ENCODE measurements around the gene INSYN1.

Gene INSYN1

GRCh38 chr15:73757571-73757970, 4.4 kb upstream of the INSYN1 start:
- Mint-ChIP-seq H3K4me1 (no peaks in the 10 kb centered on the region), H3K9me3 (no peaks in the 10 kb centered on the region), H3K27ac (no peak overlapping the region), H3K4me3 (no peak overlapping the region), H3K36me3 (no peaks in the 10 kb centered on the region)
- ATAC-seq, result no peak
- no peak for DNase-seq (ENCODE audit: low spot score in 2 of 2)

- Mint-ChIP-seq H3K27ac (no peak overlapping the region), H3K9me3 (no peaks in the 10 kb centered on the region), H3K4me1 (no peaks in the 10 kb centered on the region), H3K36me3 (no peaks in the 10 kb centered on the region), H3K4me3 (no peak overlapping the region)
- ATAC-seq (no peak), DNase-seq (ENCODE audit: low spot score in 2 of 2) (no peak)
These were observed 3.9 kb upstream of the INSYN1 start for GRCh38 chr15:73756947-73757513.

GRCh38 chr15:73756390-73756789, 3.2 kb upstream of the INSYN1 start:
- ATAC-seq (no peak), DNase-seq (ENCODE audit: low spot score in 2 of 2) (no peak)
- H3K4me3 Mint-ChIP-seq, result no peak overlapping the region
- no peak overlapping the region for H3K27ac Mint-ChIP-seq
- H3K9me3 Mint-ChIP-seq, result no peaks in the 10 kb centered on the region
- H3K36me3 Mint-ChIP-seq, result no peaks in the 10 kb centered on the region
- H3K4me1 Mint-ChIP-seq, result no peaks in the 10 kb centered on the region

- DNase-seq (ENCODE audit: low spot score in 2 of 2), result no peak
- H3K4me1 Mint-ChIP-seq, result no peaks in the 10 kb centered on the region
- ATAC-seq, result no peak
- no peak overlapping the region for H3K4me3 Mint-ChIP-seq
- H3K9me3 Mint-ChIP-seq, result no peaks in the 10 kb centered on the region
- H3K36me3 Mint-ChIP-seq, result no peaks in the 10 kb centered on the region
- no peak overlapping the region for H3K27ac Mint-ChIP-seq
These were observed 2.8 kb upstream of the INSYN1 start for GRCh38 chr15:73755946-73756345.

- H3K36me3 Mint-ChIP-seq, result no peaks in the 10 kb centered on the region
- no peaks in the 10 kb centered on the region for H3K9me3 Mint-ChIP-seq
- no peaks in the 10 kb centered on the region for H3K4me1 Mint-ChIP-seq
- H3K4me3 Mint-ChIP-seq, result no peak overlapping the region
- ATAC-seq (no peak), DNase-seq (ENCODE audit: low spot score in 2 of 2) (no peak)
- H3K27ac Mint-ChIP-seq, result no peak overlapping the region
These were observed 2.3 kb upstream of the INSYN1 start for GRCh38 chr15:73755481-73755880.

- no peaks in the 10 kb centered on the region for H3K4me1 Mint-ChIP-seq
- H3K4me3 Mint-ChIP-seq, result no peak overlapping the region
- DNase-seq (ENCODE audit: low spot score in 2 of 2), result no peak
- no peaks in the 10 kb centered on the region for H3K36me3 Mint-ChIP-seq
- no peak for ATAC-seq
- no peak overlapping the region for H3K27ac Mint-ChIP-seq
- H3K9me3 Mint-ChIP-seq, result no peaks in the 10 kb centered on the region
These were observed 1.3 kb upstream of the INSYN1 start for GRCh38 chr15:73754461-73754860.

- H3K27ac Mint-ChIP-seq, result no peak overlapping the region
- H3K9me3 Mint-ChIP-seq, result no peaks in the 10 kb centered on the region
- no peak for DNase-seq (ENCODE audit: low spot score in 2 of 2)
- H3K4me3 Mint-ChIP-seq, result no peak overlapping the region
- ATAC-seq, result no peak
- H3K36me3 Mint-ChIP-seq, result no peaks in the 10 kb centered on the region
- no peaks in the 10 kb centered on the region for H3K4me1 Mint-ChIP-seq
These were observed 351 bp downstream of the INSYN1 start for GRCh38 chr15:73752806-73753193.

GRCh38 chr15:73751899-73752805, 999 bp downstream of the INSYN1 start:
- Mint-ChIP-seq H3K9me3 (no peaks in the 10 kb centered on the region), H3K4me3 (no peak overlapping the region), H3K4me1 (no peaks in the 10 kb centered on the region), H3K36me3 (no peaks in the 10 kb centered on the region), H3K27ac (no peak overlapping the region)
- ATAC-seq (no peak), DNase-seq (ENCODE audit: low spot score in 2 of 2) (no peak)

- no peaks in the 10 kb centered on the region for H3K9me3 Mint-ChIP-seq
- H3K36me3 Mint-ChIP-seq, result no peaks in the 10 kb centered on the region
- no peak overlapping the region for H3K27ac Mint-ChIP-seq
- no peak overlapping the region for H3K4me3 Mint-ChIP-seq
- no peak for DNase-seq (ENCODE audit: low spot score in 2 of 2)
- ATAC-seq, result no peak
- H3K4me1 Mint-ChIP-seq, result no peaks in the 10 kb centered on the region
These were observed 1.6 kb downstream of the INSYN1 start for GRCh38 chr15:73751511-73751898.

GRCh38 chr15:73750951-73751350, 2.2 kb downstream of the INSYN1 start:
- no peak for DNase-seq (ENCODE audit: low spot score in 2 of 2)
- Mint-ChIP-seq H3K4me1 (no peaks in the 10 kb centered on the region), H3K36me3 (no peaks in the 10 kb centered on the region), H3K27ac (no peak overlapping the region), H3K4me3 (no peak overlapping the region), H3K9me3 (no peaks in the 10 kb centered on the region)
- ATAC-seq, result no peak

- Mint-ChIP-seq H3K4me1 (no peaks in the 10 kb centered on the region), H3K9me3 (no peaks in the 10 kb centered on the region), H3K36me3 (no peaks in the 10 kb centered on the region), H3K27ac (no peak overlapping the region), H3K4me3 (no peak overlapping the region)
- ATAC-seq (no peak), DNase-seq (ENCODE audit: low spot score in 2 of 2) (no peak)
These were observed 2.7 kb downstream of the INSYN1 start for GRCh38 chr15:73750438-73750837.

- no peaks in the 10 kb centered on the region for H3K4me1 Mint-ChIP-seq
- H3K36me3 Mint-ChIP-seq, result no peaks in the 10 kb centered on the region
- ATAC-seq (no peak), DNase-seq (ENCODE audit: low spot score in 2 of 2) (no peak)
- no peaks in the 10 kb centered on the region for H3K9me3 Mint-ChIP-seq
- H3K4me3 Mint-ChIP-seq, result no peak overlapping the region
- H3K27ac Mint-ChIP-seq, result no peak overlapping the region
These were observed 3.2 kb downstream of the INSYN1 start for GRCh38 chr15:73749971-73750370.

GRCh38 chr15:73749533-73749932, 3.6 kb downstream of the INSYN1 start:
- H3K36me3 Mint-ChIP-seq, result no peaks in the 10 kb centered on the region
- H3K4me3 Mint-ChIP-seq, result no peak overlapping the region
- ATAC-seq (no peak), DNase-seq (ENCODE audit: low spot score in 2 of 2) (no peak)
- H3K4me1 Mint-ChIP-seq, result no peaks in the 10 kb centered on the region
- H3K27ac Mint-ChIP-seq, result no peak overlapping the region
- no peaks in the 10 kb centered on the region for H3K9me3 Mint-ChIP-seq

- Mint-ChIP-seq H3K36me3 (no peaks in the 10 kb centered on the region), H3K27ac (no peak overlapping the region), H3K4me1 (no peaks in the 10 kb centered on the region), H3K4me3 (no peak overlapping the region), H3K9me3 (no peaks in the 10 kb centered on the region)
- ATAC-seq, result no peak
- no peak for DNase-seq (ENCODE audit: low spot score in 2 of 2)
These were observed 4.4 kb downstream of the INSYN1 start for GRCh38 chr15:73748730-73749129.

GRCh38 chr15:73747847-73748590, 5.1 kb downstream of the INSYN1 start:
- no peak for DNase-seq (ENCODE audit: low spot score in 2 of 2)

GRCh38 chr15:73746883-73747282, 6.3 kb downstream of the INSYN1 start:
- H3K27ac Mint-ChIP-seq, result no peak overlapping the region
- H3K9me3 Mint-ChIP-seq, result no peaks in the 10 kb centered on the region
- ATAC-seq (no peak), DNase-seq (ENCODE audit: low spot score in 2 of 2) (no peak)
- H3K36me3 Mint-ChIP-seq, result no peaks in the 10 kb centered on the region
- H3K4me3 Mint-ChIP-seq, result no peak overlapping the region
- H3K4me1 Mint-ChIP-seq, result no peaks in the 10 kb centered on the region

More at GRCh38 chr15:73747847-73748590, 5.1 kb downstream of the INSYN1 start:
- ATAC-seq, result no peak
- Mint-ChIP-seq H3K9me3 (no peaks in the 10 kb centered on the region), H3K4me1 (no peaks in the 10 kb centered on the region), H3K27ac (no peak overlapping the region), H3K36me3 (no peaks in the 10 kb centered on the region), H3K4me3 (no peak overlapping the region)
